Neural cell (in vitro differentiated cells): ENCODE data around the gene MYO3B. TPM values are rescaled to one million over a fixed set of nuclear protein-coding genes. Genes with fewer than 3 reads are reported as not detected.
"Not testable (repeated sequence)": the region's sequence is repeated elsewhere in the genome, so short reads cannot be mapped to it uniquely, and the experiment has no call there.

ENCODE experiments used
- H2AFZ ChIP-seq: fragments of 200-600, 300-800 bp; sonication (generic), shearing (Covaris generic); 2 replicates; pipeline ENCODE4 v1.6.0; 2014; ENCODE audit warnings: low read depth, mild to moderate bottlenecking, antibody characterized with exemption, low read length, moderate library complexity
- H3F3A ChIP-seq: fragments of 200-600 bp; shearing (Covaris generic); 2 replicates; pipeline ENCODE4 v1.6.1; 2016; ENCODE audit warnings: mild to moderate bottlenecking, moderate library complexity, mixed read lengths, antibody characterized with exemption, low read length; ENCODE audit not compliant: insufficient read depth, poor library complexity, severe bottlenecking
- H3K27ac ChIP-seq: fragments of 200-600, 300-800 bp; sonication (generic), shearing (Covaris generic); 2 replicates; pipeline ENCODE4 v1.5.1; 2014; ENCODE audit warnings: mild to moderate bottlenecking, low read length, moderate library complexity
- H3K27me3 ChIP-seq: fragments of 300-800, 200-600 bp; sonication (generic), shearing (Covaris generic); 2 replicates; pipeline ENCODE4 v1.6.0; 2014; ENCODE audit warnings: mild to moderate bottlenecking, low read depth, low read length, moderate library complexity; ENCODE audit not compliant: insufficient read depth
- H3K36me3 ChIP-seq: fragments of 300-800, 200-600 bp; sonication (generic), shearing (Covaris generic); 2 replicates; pipeline ENCODE4 v1.5.1; 2014; ENCODE audit warnings: mild to moderate bottlenecking, antibody characterized with exemption, low read length, moderate library complexity; ENCODE audit not compliant: insufficient read depth
- H3K4me2 ChIP-seq: fragments of 300-800, 200-600 bp; sonication (generic), shearing (Covaris generic); 2 replicates; pipeline ENCODE4 v1.6.0; 2014; ENCODE audit warnings: mild to moderate bottlenecking, low read length
- H3K4me3 ChIP-seq: fragments of 300-800, 200-600 bp; sonication (generic), shearing (Covaris generic); 2 replicates; pipeline ENCODE4 v1.5.1; 2014; ENCODE audit warnings: mild to moderate bottlenecking, low read length, moderate library complexity
- H3K79me2 ChIP-seq: fragments of 200-600 bp; shearing (Covaris generic); replicated peaks from 2 replicates; pipeline ENCODE4 v1.6.0; 2014; ENCODE audit warnings: mild to moderate bottlenecking, low read length, moderate library complexity; ENCODE audit not compliant: insufficient read depth
- H3K9ac ChIP-seq: fragments of 300-800, 200-600 bp; sonication (generic), shearing (Covaris generic); 2 replicates; pipeline ENCODE4 v1.6.1; 2016; ENCODE audit warnings: mild to moderate bottlenecking, low read length, mixed read lengths
- H3K9me2 ChIP-seq: fragments of 200-600 bp; shearing (Covaris generic); 2 replicates; pipeline ENCODE4 v1.6.1; 2016; ENCODE audit warnings: mild to moderate bottlenecking, low read length, mixed read lengths; ENCODE audit not compliant: insufficient read depth
- H3K9me3 ChIP-seq: fragments of 200-600, 300-800 bp; sonication (generic), shearing (Covaris generic); 2 replicates; pipeline ENCODE4 v1.6.1; 2016; ENCODE audit warnings: mild to moderate bottlenecking, mixed run types, low read length, moderate library complexity, mixed read lengths
- H4K20me1 ChIP-seq: fragments of 200-600 bp; shearing (Covaris generic); 2 replicates; pipeline ENCODE4 v1.6.1; 2016; ENCODE audit warnings: mild to moderate bottlenecking, mixed run types; ENCODE audit not compliant: insufficient read depth
- CTCF ChIP-seq: fragments of 450-650 bp; IDR thresholded peaks from 2 replicates; pipeline ENCODE4 v1.5.1; 2014; ENCODE audit warnings: antibody characterized with exemption, mild to moderate bottlenecking, moderate library complexity; ENCODE audit not compliant: poor library complexity, severe bottlenecking
- EP300 ChIP-seq: fragments of 450-650 bp; conservative IDR thresholded peaks from 2 replicates; pipeline ENCODE4 v1.6.1; 2014; ENCODE audit warnings: antibody characterized with exemption, mild to moderate bottlenecking, moderate library complexity; ENCODE audit not compliant: poor library complexity, severe bottlenecking
- EZH2 ChIP-seq: fragments of 200-600, 300-800 bp; shearing (Covaris generic), sonication (generic); IDR thresholded peaks from 2 replicates; pipeline ENCODE4 v1.6.1; 2014; ENCODE audit warnings: antibody characterized with exemption, low read length, borderline replicate concordance, mild to moderate bottlenecking; ENCODE audit not compliant: insufficient read depth, poor library complexity, severe bottlenecking
- MXI1 ChIP-seq: fragments of 450-650 bp; conservative IDR thresholded peaks from 2 replicates; pipeline ENCODE4 v1.6.1; 2014; ENCODE audit warnings: antibody characterized with exemption, mild to moderate bottlenecking; ENCODE audit not compliant: poor library complexity, severe bottlenecking
- REST ChIP-seq: IDR thresholded peaks from 2 replicates; pipeline ENCODE4 v1.6.1; 2012; ENCODE audit warnings: borderline replicate concordance
- SMC3 ChIP-seq: fragments of 450-650 bp; conservative IDR thresholded peaks from 2 replicates; pipeline ENCODE4 v1.6.1; 2014; ENCODE audit warnings: antibody characterized with exemption, mild to moderate bottlenecking, moderate library complexity; ENCODE audit not compliant: poor library complexity
- TAF1 ChIP-seq: IDR thresholded peaks from 2 replicates; pipeline ENCODE4 v1.6.1; 2012; ENCODE audit warnings: low read depth
- polyA plus RNA-seq: library from polyadenylated mRNA; depleted of rRNA; stranded (reverse); fragments of >200 nt; gene quantifications from 2 replicates; pipeline ENCODE4 v1.2.3, GENCODE V29; 2014

MYO3B gene
- polyA plus RNA-seq, 1 donor from 2014 or later = 0.11 TPM

- Histone ChIP-seq H3K9ac (no peak overlapping the region), H3K36me3 (no peaks in the 10 kb centered on the region), H4K20me1 (no peaks in the 10 kb centered on the region), H2AFZ (no peak overlapping the region), H3K9me3 (no peaks in the 10 kb centered on the region), H3K27ac (no peak overlapping the region), H3K4me2 (no peak overlapping the region), H3K9me2 (no peaks in the 10 kb centered on the region), H3K27me3 (no peaks in the 10 kb centered on the region), H3K4me3 (no peak overlapping the region), H3F3A (no peaks in the 10 kb centered on the region), H3K79me2 (no peaks in the 10 kb centered on the region)
- no peak for TF ChIP-seq SMC3
Observed at GRCh38 chr2:170550501-170550900, 372.6 kb downstream of the MYO3B start.

GRCh38 chr2:170551899-170552298, 374.0 kb downstream of the MYO3B start:
- not testable (repeated sequence) for H3K27ac ChIP-seq, H3K79me2 ChIP-seq, H3K36me3 ChIP-seq, H3K27me3 ChIP-seq, H3K4me2 ChIP-seq, H4K20me1 ChIP-seq, H3F3A ChIP-seq, H3K9me3 ChIP-seq, H3K4me3 ChIP-seq, H2AFZ ChIP-seq, H3K9ac ChIP-seq, H3K9me2 ChIP-seq

GRCh38 chr2:170553748-170554147, 375.8 kb downstream of the MYO3B start:
- Histone ChIP-seq H2AFZ (no peak overlapping the region), H3K27me3 (no peaks in the 10 kb centered on the region), H3F3A (no peaks in the 10 kb centered on the region), H3K9me3 (no peaks in the 10 kb centered on the region), H3K9me2 (no peaks in the 10 kb centered on the region), H3K36me3 (no peaks in the 10 kb centered on the region), H3K79me2 (no peaks in the 10 kb centered on the region), H3K4me2 (no peak overlapping the region), H3K4me3 (no peak overlapping the region), H4K20me1 (no peaks in the 10 kb centered on the region), H3K9ac (no peak overlapping the region), H3K27ac (no peak overlapping the region)
- TF ChIP-seq REST (no peak), MXI1 (no peak), EZH2 (no peak), EP300 (no peak), CTCF (no peak), SMC3 (no peak), TAF1 (no peak)
